IPS DF 4.7 (cell line): ENCODE measurements around the gene TCF4.

Experiments used
- DNase-seq: peaks from one replicate; pipeline ENCODE4 v3.0.0-alpha.2; 2013; ENCODE audit warnings: low spot score; ENCODE audit errors: extremely low read depth

TCF4 gene

DNA sequence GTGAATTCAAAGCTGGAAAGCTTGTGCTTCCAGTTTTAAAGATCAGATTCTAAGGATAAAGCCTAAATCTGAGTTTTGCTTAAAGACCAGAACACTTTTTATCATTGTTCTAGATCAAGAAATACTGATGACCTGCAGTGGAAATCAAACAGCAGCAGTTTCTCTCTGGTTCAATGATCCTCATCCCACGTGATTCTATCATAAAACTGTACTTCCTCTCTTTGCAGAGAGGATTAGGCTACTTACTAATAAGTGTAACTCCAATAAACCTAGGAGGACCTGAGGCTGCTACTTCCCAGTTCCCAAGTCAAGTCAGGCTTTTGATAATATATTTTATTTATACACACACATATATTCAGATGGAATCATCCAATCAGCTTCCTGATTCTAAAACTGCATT is 81.9 kb downstream of the TCF4 start:
- no peak for DNase-seq

DNA sequence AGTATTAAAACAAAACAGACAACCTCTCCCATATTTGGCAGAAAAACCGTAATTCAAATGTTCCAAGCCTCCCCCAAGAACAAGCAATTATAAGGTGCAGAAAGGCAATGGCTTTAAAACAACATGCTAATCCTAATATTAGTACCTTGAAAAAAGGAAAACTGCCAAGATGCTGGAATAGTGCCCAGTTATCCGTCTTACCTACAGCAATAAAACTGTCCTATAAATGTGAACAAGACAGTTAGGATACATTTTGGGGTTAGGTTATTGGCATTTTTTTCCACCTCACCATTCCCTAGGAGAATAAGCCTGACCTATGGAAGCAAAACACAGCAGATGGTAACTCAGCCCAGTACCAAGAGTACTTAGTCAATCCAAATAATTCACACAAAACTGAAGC is 83.2 kb downstream of the TCF4 start:
- DNase-seq, result no peak

DNA sequence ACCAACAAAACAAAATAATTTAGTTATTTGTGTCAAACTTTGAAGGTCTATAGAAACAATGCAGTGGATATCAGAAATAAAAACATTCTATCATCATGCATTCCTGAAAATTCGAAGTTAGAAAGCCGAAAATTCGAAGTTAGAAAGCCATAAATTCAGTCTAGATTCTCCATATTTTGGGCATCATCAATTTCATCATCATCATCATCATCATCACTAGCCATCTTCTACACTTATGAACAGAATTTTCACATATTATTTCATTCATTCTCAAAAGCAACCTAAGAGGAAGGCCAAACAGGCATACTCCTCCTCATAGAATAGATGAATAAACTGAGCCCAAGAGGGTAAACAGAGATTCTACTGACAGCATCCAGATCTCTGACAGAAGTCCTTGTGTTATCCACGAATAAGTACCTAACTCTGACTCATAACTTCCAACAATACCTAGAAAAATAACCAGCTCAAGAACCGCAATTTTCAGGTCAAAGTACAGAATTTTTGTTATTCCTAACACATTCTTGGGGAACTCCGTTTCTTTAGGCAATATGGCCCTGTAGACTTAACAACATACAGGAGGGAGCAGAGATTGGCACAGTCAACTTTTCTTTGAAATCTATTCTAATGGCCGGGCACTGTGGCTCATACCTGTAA is 84.7 kb downstream of the TCF4 start:
- no peak for DNase-seq

DNA sequence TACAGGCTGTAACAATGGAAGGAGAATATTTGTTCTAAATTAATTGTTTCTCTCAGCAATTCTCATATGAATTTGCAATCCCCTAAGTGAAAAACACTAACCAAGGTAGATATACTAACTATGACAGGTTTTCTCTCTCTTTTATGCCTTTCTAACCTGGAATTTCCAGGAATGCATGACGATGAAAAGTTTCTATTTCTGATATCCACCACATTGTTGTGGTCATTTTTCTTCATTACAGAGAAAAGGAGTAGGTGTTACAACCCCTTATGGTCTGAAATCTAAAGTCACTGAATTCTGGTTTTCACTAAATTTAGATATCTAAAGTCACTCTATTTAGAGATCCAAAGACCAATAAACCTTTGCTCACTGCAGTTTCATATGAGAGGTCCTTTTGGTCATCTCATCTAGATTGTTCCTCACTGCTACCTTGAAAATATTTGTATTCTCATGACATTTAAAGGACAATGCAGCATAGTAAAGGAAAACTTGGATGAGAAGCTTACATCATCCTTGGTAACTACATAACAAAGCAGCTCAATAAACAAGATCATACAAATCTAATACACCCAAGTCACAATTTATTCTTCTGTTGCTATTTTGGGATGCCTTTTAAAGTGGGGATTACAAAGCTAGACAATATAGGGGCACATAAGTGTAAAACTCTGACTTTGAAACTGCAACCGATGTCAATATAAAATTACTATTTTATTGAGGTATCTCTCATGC is 85.8 kb downstream of the TCF4 start:
- DNase-seq, result no peak

DNA sequence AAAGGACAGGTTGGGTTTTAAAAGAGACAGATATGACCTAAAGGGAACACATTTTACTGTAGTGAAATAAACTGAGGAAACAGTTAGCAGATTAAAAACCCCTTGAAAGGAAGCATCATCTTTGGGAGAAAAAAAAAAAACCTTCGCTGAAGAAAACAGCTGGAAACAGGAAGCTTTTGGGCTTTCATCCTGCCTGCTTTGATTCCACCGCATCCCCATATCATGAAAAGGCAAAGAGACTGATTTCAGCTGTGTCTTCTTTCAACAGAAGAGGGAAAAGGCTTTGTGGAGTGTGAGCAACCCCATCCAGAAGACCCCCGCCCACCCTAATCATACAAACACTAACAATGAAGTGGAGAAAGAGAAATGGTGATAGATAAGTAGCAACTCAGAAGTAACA is 86.4 kb downstream of the TCF4 start:
- no peak for DNase-seq

DNA sequence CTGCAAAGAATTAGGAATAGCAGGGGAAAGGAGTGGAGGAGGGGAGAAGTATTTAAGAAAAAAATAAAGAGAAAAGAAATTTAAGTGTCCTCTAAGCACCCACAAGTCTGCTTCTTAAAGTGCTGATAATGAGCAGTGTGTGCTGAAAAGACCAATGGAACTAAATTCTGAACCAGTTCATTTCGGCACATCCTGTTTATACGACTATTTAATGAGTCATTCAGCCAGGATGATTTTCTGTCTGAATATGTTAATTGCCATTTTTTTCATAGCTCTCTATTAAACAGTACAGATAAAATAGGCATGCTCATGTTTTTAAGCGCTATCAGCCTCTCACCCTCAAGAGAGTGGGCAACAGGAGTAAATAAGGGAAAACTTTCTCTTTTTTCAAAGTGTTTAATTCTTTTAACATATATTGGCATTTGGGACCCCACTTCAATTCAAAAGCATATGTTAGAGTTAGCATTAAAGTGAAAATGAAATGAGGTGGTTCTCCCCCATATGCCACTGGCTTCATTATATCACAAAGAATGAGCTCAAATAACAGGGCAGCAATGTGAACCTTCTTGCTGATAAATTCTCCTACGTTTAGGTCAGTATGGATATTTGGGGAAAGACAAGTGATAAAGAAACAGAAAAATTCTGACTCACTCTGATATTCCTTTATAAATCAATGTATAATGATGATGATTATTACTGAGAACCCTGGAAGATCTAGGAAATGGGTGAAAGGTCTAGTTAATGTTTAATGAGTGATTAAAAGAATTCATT is 87.5 kb downstream of the TCF4 start:
- no peak for DNase-seq

DNA sequence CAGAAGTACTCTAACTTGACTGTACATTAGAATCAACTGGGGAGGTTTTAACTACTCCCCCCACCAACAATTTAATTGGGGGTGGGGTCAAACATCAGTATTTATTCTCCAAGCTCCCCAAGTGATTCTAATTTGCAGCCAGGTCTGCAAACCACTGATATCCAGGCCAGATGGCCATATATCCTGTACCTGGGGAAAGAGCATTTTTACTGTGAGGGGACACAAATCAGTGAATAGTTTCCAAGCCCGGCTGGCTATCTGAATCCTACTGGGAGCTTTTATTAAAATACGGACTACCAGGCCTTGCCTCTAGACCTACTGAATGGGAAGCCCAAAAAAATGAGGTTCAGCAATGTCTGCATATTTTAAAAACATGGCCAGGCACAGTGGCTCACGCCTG is 88.5 kb downstream of the TCF4 start:
- DNase-seq, result no peak

DNA sequence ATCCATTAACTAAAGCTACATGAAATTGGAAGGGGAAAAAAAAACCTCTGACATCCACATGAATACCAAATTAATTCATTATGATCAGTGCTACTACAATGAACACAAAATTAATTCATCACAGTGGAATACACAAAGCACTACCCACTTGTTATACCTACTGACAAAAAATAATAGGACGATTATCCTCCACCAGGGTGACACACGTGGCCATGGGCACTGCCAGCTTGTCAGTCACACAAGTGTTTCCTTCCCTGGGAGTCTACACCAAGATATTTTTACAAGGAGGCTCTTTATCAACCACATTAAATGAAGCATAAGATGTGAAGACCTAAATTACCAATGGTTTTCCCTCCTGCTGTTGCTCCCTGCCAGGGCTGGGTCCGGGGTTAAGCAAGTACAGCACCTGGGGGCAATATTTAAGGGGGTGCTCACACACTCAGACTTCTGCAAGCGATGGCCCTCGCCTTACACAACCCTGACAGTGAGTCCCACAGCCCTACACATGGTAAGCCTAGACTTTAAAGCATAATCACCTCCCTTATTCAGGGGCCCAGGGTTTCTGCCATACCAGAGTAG is 90.1 kb downstream of the TCF4 start:
- DNase-seq, result no peak

DNA sequence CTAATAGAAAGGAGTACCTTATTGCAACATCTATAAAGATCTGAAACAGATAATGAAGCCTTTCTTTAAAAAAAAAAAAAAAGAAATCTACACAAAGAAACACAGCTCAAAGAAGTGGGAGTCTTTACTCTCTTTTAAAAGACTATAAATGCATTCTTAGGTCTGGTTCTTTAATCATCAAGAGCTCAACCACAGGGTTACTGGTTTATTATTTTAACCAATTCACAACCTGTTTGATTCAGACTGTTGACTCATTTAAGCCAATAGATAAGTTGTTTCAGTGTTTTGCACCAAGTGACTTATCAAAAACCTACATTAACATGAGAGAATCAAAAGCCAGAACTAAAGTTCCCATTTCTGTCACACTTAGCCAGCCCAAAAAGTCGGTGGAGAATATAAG is 93.1 kb downstream of the TCF4 start:
- no peak for DNase-seq

DNA sequence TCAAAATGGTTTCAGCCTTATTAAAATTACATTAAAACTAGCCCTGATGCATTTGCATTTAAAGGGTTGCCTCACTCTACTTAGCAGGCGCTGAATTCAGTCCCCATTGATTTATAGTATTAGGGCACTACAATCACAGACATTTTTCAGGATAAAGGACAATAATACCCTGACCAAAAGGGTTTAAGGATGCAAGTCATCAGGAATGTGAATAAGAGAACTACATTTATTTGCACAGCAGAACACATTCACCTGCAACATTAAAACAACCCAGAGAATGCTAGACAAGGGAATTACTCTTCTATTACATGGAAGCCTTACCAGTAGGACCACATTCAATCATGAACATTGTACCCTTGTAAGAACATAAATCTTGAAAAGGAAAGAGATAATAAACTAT is 93.6 kb downstream of the TCF4 start:
- no peak for DNase-seq

DNA sequence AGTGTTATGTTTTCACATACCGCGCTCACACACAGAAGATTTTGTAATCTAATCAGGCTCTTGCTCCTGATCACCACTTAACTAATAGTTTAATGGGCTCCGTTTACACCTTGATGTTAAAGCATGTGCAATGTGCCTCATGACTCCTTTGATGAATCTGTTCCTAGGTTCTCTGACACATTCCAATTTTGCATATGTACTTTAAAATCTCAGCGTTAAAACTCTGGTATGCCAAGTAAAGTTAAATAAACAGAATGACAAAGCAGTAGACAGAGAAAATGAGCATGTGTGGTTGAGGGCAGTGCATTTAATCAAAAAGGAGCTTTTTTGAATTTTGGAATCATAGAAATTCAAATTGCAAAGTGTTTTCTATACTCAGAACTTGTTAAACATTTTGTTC is 96.4 kb downstream of the TCF4 start:
- no peak for DNase-seq

DNA sequence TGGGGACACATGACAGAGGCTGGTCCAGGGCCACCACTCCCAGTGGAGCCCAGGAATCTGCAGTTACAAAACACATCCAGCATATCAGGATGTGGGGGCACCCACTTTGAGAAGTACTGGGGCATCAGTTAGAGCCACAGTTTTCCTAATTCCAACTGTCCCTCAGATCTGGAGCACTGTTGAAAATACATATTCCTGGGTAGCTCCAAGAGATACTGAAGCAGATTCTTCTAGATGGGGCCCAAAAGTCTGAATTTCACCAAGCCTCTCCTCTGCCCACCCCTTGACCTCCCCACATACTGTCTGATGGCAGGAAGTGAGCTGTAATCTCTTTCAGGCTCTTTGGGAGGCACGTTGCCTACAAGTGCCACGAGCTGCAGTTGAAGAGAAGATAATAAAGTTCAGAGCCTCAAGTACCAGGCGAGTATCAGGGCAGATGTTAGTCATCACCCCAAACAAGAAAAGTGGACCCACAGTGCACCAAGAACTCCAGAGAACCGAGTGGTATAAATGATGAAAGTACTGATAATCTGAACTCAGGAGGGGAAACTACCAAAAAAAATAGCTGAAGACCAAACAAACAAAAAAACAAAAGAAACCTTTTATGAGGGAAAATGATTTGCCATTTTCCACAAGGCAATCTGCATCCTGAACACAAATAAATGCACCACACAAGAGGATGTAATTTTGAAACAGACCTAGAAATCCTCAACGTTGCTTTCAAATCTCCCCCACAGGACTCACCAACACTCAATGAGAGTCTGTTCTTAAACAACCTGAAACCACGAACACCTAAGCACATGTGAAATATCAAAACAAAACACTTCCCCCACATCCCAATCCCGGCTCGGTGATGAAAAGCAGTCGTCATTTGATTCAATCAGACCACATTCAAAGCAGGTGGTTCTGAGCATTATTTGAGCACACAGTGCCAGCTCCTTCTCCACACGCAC is 98.7 kb downstream of the TCF4 start:
- DNase-seq, result no peak

DNA sequence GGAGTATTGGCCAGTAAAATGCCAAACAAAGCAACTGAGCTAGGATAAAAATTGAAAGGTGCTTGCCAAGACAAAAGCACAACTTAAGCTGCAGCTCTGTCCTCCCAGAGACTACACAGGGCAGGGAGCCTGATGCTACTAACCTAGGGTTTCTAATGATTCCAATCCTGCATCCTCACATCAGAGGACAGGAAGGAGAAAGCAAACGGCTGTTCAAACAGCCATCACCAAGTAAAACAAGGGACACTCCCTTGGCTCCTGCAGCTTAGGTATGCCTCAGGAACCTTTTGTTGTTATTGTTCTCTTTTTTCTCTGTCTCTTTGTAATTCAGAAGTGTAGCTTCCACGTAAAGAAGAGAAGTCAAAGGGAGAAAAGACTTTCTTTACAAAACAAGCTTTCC is 99.5 kb downstream of the TCF4 start:
- no peak for DNase-seq

DNA sequence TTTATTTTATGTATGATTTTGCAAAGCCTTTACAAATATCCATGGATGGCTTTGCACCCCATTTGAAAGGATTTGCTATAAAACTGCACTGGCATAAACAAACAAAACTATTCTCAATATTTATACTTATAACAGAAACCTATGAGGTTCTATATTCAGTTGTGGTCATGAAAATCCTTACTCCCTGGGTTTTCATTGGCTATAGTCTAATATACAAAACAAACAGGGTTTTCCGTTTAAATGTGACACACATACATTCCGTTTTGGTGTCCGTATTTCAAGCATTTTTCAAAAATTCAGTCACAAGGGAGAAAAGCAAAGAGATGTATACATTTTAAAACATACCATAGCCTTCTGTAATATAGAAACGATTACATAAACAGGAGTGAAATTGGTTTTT is 100.0 kb downstream of the TCF4 start:
- DNase-seq, result no peak

DNA sequence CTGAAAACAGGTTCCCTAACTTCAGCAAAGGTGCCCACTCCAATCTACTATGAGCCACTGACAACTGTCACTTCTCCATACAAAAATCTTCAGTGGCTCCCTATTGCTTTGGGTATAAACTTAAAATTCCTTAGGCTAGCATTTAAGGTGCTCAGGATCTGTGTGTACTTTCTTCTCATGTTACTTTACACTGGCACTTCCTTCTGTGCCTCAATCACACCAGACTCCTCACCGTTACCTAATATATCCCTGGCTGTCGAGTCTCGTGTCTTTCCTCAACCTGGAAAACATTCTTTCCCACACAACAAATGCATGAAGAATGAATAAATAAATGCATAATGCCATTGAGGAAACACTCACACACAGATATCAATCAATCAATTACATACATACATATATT is 101.1 kb downstream of the TCF4 start:
- DNase-seq, result no peak

DNA sequence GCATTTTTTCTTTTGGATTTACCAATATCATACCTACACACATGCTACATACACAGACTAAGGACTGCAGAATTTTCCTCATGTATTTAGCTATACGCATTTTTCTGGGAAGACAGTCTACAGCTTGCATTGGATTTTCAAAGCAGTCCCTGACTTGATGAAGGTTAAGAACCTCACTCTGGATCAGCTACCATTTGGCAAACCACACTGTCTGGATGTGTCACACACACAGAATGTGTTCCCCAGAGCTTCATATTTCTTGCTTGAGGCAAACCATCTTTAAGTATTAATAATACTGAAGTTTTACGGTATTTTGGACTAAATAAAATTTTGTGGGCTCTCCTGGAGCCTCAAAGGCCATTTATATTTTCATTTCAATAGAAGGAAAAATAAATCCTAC is 102.3 kb downstream of the TCF4 start:
- no peak for DNase-seq

DNA sequence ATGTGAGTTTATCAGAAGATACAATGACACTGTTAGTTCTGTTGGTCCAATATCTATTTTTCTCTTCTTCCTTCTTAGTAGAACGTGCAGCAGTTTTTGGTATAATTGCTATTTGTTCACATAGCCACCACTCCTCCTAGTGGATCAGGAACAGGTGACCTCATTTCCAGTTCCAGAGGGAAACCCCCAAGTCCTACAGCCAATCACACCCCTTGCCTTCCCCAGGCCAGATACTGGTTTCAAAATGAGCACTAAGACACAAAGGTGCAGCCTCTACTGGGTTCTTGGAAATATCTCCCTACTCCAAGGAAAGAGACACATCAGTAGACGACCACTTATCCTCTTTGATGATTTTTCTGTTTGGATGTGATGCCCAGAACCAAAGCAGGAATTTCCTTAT is 103.2 kb downstream of the TCF4 start:
- DNase-seq, result no peak

DNA sequence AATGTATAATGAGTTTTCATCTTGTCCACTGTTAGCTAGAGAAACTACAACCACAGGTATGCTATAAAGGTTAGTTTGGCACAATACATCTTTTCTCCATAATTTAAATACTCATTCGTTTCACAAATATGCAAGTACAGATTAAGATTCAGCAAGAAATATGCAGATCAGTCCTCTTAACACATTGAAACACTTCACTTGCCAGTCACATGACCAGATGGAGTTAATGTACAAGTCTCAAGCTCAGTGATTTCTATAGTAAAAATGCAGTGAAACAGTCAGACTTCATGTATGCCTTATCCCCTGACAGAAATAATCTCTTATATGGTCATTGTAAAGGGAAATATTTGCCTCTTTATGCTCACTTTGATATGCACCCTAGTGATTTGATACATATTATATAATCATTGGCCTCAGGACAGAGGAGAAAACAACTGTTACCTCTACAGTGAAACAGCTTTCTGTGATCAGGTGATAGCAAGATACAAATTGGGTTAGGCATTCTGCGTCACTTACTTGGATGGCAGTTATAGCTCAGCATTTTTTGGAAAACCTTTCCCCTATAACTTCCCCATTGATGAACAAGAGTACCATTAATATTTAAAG is 104.6 kb downstream of the TCF4 start:
- DNase-seq, result no peak

DNA sequence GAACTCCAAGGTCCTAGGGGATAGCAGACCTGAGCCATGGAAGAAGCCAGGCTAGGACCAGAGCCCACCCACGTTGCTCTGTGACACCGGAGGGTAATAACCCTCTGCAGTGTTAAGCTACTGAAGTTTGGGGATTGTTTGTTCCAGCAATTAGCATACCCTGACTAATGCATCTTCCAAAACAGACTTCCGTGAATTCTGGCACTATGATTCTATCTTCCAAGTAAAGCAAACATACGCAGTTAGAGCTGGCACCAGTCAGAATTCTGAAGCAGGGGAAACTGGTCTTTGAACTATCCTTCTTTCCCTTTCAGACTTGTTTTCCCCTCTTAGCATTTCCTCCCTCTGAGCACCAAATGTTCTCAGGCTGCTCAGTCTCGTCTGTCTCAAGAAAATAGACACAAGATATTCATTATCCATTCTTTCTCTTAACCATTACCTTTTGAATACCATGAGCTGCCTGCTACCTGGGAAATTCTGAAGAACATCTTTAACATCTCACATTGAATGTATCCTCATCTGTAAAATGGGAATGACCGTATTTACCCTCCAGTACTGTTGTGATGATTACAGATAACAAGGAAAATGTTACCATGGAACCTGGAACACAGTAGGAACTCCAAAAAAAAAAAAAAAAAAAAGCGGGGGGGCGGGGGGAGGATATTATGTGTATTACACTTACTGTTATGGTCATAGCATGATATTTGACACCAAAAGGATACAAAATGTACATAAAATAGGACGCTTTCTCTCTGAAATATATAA is 108.2 kb downstream of the TCF4 start:
- no peak for DNase-seq
